Retinal pigment epithelial cell (primary cell): Measurements from ENCODE around the gene DLK1.

Source experiments
- DNase-seq: peaks from one replicate; pipeline ENCODE4 v3.0.0-alpha.2; 2010; ENCODE audit warnings: low read depth
- H3K4me3 ChIP-seq: 2 replicates; pipeline ENCODE4 v1.5.1; 2011; ENCODE audit warnings: mild to moderate bottlenecking, low read length, control low read depth, moderate library complexity
- TF ChIP-seq, protein P1 (sequence below): conservative IDR thresholded peaks from 2 replicates; pipeline ENCODE4 v1.5.1; 2011; ENCODE audit warnings: low read depth, low read length, control low read depth, inconsistent platforms

Gene DLK1

DNA sequence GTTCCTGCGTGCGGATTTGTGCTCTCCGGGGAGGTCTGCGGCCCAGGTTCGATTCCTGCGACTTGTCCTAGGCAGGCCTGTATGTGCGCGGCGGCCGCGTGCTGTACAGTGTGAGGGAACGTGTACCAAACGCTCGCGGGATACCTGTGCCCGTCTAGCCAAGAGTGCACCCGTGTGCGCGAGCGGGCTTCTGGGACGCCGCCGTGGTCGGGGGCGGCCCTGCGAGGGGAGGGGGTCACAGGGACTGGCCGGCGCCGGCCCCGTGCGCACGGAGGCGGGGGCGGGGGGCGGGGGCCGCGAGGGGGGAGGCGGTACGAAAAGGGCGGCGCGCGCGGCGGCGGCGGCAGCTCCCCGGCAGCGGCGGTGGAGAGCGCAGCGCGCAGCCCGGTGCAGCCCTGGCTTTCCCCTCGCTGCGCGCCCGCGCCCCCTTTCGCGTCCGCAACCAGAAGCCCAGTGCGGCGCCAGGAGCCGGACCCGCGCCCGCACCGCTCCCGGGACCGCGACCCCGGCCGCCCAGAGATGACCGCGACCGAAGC, at the start of gene DLK1:
Gene DLK1, plus strand, starts transcription at position 343 of the 536 bp plus-strand sequence. Its CDS starts 177 bp downstream, at position 520.
- TF ChIP-seq, protein P1, sequence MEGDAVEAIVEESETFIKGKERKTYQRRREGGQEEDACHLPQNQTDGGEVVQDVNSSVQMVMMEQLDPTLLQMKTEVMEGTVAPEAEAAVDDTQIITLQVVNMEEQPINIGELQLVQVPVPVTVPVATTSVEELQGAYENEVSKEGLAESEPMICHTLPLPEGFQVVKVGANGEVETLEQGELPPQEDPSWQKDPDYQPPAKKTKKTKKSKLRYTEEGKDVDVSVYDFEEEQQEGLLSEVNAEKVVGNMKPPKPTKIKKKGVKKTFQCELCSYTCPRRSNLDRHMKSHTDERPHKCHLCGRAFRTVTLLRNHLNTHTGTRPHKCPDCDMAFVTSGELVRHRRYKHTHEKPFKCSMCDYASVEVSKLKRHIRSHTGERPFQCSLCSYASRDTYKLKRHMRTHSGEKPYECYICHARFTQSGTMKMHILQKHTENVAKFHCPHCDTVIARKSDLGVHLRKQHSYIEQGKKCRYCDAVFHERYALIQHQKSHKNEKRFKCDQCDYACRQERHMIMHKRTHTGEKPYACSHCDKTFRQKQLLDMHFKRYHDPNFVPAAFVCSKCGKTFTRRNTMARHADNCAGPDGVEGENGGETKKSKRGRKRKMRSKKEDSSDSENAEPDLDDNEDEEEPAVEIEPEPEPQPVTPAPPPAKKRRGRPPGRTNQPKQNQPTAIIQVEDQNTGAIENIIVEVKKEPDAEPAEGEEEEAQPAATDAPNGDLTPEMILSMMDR = no peak
- DNase-seq = no peak
- no peak within 1 kb of the TSS for H3K4me3 ChIP-seq

DNA sequence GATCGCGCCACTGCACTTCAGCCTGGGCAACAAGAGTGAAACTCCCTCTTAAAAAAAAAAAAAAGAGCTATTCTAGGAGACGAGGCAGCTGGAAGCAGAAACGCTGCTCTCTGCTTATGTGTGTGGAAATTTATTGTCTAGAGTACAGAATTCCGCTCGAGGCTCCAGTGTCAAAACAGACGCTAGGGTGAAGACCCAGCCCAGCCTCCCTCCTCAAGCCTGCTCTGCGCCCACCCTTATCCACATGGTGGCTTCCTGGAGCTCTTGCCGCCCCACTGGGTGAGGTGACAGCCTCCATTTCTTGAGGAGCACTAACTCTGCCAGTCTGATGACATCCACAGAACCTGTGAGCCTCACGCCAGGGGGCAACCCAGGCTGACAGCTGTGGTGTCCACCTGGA, 49.5 kb upstream of the DLK1 start:
- DNase-seq = no peak
- TF ChIP-seq, protein P1 = no peak
- no peak overlapping the region for H3K4me3 ChIP-seq

DNA sequence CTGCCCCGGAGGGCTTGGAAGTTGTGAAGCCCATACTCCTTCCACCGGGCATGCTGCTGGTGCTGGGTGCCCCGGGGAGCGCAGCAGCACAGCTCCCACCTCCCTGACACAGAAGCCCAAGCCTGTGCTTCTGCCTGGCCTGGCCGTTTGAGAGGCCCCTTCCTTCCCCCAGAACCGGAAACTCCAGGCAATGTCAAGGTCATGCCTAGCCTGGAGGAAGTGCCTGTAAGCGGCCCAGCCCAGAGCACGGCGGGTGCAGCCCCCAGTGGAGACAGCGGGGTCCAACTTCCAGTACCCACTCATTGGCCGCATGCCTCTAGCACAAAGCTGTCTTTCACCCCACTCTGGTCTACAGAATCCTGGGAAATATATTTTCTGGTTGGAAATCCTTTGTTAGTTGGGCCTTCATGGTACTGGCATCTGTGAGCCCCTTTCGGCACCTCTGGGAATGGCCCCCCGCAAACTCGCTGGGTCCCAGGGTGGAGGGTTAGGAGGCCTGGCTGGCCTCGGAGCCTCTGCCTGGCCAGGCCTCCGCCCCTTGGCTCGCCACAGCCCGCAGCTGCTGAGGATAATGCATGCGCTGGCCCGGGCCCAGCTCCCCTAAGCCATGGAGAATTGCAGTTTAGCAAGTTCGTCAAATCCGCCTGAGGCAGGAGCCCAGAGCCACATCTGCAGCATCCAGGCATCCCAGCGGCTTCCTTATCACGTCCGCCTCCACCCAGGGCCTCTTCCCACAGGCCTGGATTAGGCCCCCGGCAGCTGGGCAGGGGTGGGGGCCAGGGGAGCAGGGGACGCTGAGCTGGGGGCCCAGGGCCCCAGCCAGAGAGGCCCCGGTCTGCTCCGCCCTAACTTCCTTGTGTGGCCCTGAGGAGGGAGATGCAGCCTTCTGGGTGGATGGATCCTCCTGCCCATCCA, 48.9 kb upstream of the DLK1 start:
- DNase-seq = no peak
- TF ChIP-seq, protein P1 = no peak
- H3K4me3 ChIP-seq = no peak overlapping the region

DNA sequence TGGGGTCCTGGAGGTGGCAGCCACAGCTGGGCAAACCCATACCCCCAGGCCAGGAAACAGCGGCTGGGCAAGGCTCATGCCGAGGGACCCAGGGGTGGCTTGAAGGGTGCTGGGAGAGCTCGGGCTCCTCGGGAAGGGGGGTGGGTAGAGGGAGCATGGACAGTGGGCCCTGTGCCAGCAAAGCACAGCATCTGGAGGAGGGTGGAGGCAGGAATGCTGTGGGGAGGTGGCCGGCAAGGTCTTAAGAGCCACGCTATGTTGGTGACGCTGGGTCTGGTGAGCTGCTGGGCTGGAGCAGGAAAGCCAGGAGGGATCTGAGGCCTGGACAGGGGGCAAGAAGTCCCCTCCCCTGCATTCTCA, 48.2 kb upstream of the DLK1 start:
- DNase-seq = no peak
- H3K4me3 ChIP-seq = no peak overlapping the region
- TF ChIP-seq, protein P1 = no peak

- H3K4me3 ChIP-seq = no peak overlapping the region
- DNase-seq = no peak
- TF ChIP-seq, protein P1 = no peak
Measured at GRCh38 chr14:100679153-100679552, 47.5 kb upstream of the DLK1 start.

DNA sequence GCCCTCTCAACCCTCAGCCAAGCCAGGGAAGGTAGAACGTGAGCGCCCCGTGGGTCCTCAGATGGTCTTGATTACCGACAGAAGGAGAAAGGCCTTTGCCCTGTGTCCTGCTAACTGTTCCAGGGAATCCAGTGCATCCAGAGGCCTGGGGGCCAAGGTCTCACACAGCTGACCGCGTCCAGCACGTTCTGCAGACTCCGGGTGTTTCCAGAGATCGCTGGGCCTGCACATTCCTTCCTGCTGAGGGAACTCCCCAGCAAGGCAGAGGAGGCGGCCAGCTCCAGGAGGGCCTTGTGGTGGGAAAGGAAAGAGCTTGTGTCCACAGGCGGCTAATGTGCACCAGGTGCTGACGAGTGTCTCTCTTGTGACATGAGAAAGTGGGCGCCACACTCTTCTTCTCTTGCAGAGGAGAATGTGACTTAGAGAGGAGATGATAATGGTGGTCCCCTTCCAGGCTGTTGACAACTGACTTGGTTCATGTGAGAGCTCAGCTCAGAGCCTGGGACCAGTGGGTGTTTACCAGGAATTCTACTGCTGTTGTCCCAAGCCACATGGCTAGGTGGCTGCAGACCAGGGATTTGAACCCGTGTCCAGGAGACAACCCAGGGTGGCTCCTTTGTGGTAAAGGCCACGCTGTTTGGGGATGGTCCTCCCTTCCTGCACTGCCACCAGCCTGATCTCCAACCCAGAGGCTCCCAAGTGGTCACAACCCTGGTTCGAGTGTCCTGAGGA, 46.8 kb upstream of the DLK1 start:
- H3K4me3 ChIP-seq = no peak overlapping the region
- TF ChIP-seq, protein P1 = no peak
- DNase-seq = no peak
